Stimulated activated CD8-positive, alpha-beta memory T cell treated with anti-CD3 and anti-CD28 coated beads, Interleukin-4, amount 100 ng/mL, for 24 hours (primary cell): Measurements from ENCODE around the gene BCL2L11.
"Not testable (repeated sequence)": the region's sequence is repeated elsewhere in the genome, so short reads cannot be mapped to it uniquely, and the experiment has no call there.

Experiments used
- DNase-seq: peaks from one replicate; pipeline ENCODE4 v3.0.0-alpha.2; 2020; ENCODE audit warnings: low read depth

BCL2L11 gene

GRCh38 chr2:111120253-111121027 is at the start of gene BCL2L11:
Gene BCL2L11 (plus strand): TSS chr2:111120914. CDS start chr2:111123746, 2,832 bp downstream.
- peak; percentile 86 for DNase-seq

- no peak for DNase-seq
Observed at GRCh38 chr2:111071600-111072171, 49.0 kb upstream of the BCL2L11 start.

GRCh38 chr2:111072220-111072871 is 48.4 kb upstream of the BCL2L11 start:
- DNase-seq = no peak

GRCh38 chr2:111082659-111083058 is 38.1 kb upstream of the BCL2L11 start:
- DNase-seq = not testable (repeated sequence)

- DNase-seq = no peak
Observed at GRCh38 chr2:111091811-111092211, 28.9 kb upstream of the BCL2L11 start.

- no peak for DNase-seq
Observed at GRCh38 chr2:111094691-111095090, 26.0 kb upstream of the BCL2L11 start.

GRCh38 chr2:111095434-111095833 is 25.3 kb upstream of the BCL2L11 start:
- DNase-seq = no peak

- DNase-seq = no peak
Observed at GRCh38 chr2:111099402-111099801, 21.3 kb upstream of the BCL2L11 start.

GRCh38 chr2:111100087-111100764 is 20.5 kb upstream of the BCL2L11 start:
- no peak for DNase-seq

GRCh38 chr2:111100765-111101162 is 19.9 kb upstream of the BCL2L11 start:
- no peak for DNase-seq

- DNase-seq = no peak
Observed at GRCh38 chr2:111101592-111101991, 19.1 kb upstream of the BCL2L11 start.

GRCh38 chr2:111102216-111102615 is 18.5 kb upstream of the BCL2L11 start:
- DNase-seq = no peak

- DNase-seq = no peak
Observed at GRCh38 chr2:111105926-111106325, 14.8 kb upstream of the BCL2L11 start.

- DNase-seq = no peak
Observed at GRCh38 chr2:111106706-111107105, 14.0 kb upstream of the BCL2L11 start.

- DNase-seq = no peak
Observed at GRCh38 chr2:111108745-111109271, 11.9 kb upstream of the BCL2L11 start.

GRCh38 chr2:111111101-111111755 is 9.5 kb upstream of the BCL2L11 start:
- DNase-seq = no peak

GRCh38 chr2:111113838-111114237 is 6.9 kb upstream of the BCL2L11 start:
- no peak for DNase-seq

GRCh38 chr2:111116011-111116746 is 4.5 kb upstream of the BCL2L11 start:
- no peak for DNase-seq

- no peak for DNase-seq
Observed at GRCh38 chr2:111116843-111117597, 3.7 kb upstream of the BCL2L11 start.
